DND-41 (cell line): ENCODE measurements around the gene MYBPHL.

Experiments
- EZH2 ChIP-seq: IDR thresholded peaks from 3 replicates; pipeline ENCODE4 v1.6.1; 2012; ENCODE audit warnings: borderline replicate concordance, low read depth, mild to moderate bottlenecking, moderate library complexity, low read length, inconsistent platforms; ENCODE audit not compliant: severe bottlenecking
- TF ChIP-seq, protein P1 (sequence below): IDR thresholded peaks from 2 replicates; pipeline ENCODE4 v1.5.1; 2012; ENCODE audit warnings: borderline replicate concordance, low read length, moderate library complexity, mild to moderate bottlenecking; ENCODE audit not compliant: poor library complexity, severe bottlenecking; ENCODE audit errors: extremely low read depth

GRCh38 chr1:109262231-109263055 is 44.4 kb downstream of the MYBPHL start:
- TF ChIP-seq, protein P1, sequence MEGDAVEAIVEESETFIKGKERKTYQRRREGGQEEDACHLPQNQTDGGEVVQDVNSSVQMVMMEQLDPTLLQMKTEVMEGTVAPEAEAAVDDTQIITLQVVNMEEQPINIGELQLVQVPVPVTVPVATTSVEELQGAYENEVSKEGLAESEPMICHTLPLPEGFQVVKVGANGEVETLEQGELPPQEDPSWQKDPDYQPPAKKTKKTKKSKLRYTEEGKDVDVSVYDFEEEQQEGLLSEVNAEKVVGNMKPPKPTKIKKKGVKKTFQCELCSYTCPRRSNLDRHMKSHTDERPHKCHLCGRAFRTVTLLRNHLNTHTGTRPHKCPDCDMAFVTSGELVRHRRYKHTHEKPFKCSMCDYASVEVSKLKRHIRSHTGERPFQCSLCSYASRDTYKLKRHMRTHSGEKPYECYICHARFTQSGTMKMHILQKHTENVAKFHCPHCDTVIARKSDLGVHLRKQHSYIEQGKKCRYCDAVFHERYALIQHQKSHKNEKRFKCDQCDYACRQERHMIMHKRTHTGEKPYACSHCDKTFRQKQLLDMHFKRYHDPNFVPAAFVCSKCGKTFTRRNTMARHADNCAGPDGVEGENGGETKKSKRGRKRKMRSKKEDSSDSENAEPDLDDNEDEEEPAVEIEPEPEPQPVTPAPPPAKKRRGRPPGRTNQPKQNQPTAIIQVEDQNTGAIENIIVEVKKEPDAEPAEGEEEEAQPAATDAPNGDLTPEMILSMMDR = no peak
- TF ChIP-seq EZH2 = no peak
